ENCODE results near the gene TPGS1.

Gene TPGS1

GRCh38 chr19:566844-567243 is 59.5 kb downstream of the TPGS1 start:
- TF ChIP-seq CTCF (IDR thresholded peaks at IDR 0.05; ENCODE audit: low read depth, low read length, poor library complexity, severe bottlenecking) (no peak), EZH2phosphoT487 (IDR thresholded peaks at IDR 0.05; ENCODE audit: borderline replicate concordance, low read length) (no peak)
- Histone ChIP-seq H3F3A (ENCODE audit: control insufficient read depth, insufficient read depth) (peaks cover 12% of the 10 kb centered on the region), H3K9me3 (ENCODE audit: control insufficient read depth, insufficient read depth, low read length) (no peaks in the 10 kb centered on the region), H4K20me1 (ENCODE audit: control insufficient read depth, insufficient read depth, low read depth, low read length) (no peaks in the 10 kb centered on the region), H3K27ac (ENCODE audit: low read depth, low read length) (no peak overlapping the region), H3K9me2 (replicated peaks; ENCODE audit: control insufficient read depth, low read length) (no peaks in the 10 kb centered on the region), H3K79me2 (ENCODE audit: control insufficient read depth, low read length) (peaks cover 8% of the 10 kb centered on the region), H3K4me2 (ENCODE audit: low read length) (no peak overlapping the region), H3K36me3 (ENCODE audit: control insufficient read depth, low read length) (peaks cover 11% of the 10 kb centered on the region), H3K4me1 (ENCODE audit: control insufficient read depth, low read length) (peaks cover 5% of the 10 kb centered on the region; the same call in 1 of the 2 replicates), H3K27me3 (ENCODE audit: control insufficient read depth, low read length) (no peaks in the 10 kb centered on the region), H3K4me3 (ENCODE audit: low read length) (no peak overlapping the region)

GRCh38 chr19:567296-567900 is 60.1 kb downstream of the TPGS1 start:
- Histone ChIP-seq H3K4me3 (ENCODE audit: low read length) (no peak overlapping the region), H3K79me2 (ENCODE audit: control insufficient read depth, low read length) (peaks cover 8% of the 10 kb centered on the region), H3K27ac (ENCODE audit: low read depth, low read length) (no peak overlapping the region), H3K36me3 (ENCODE audit: control insufficient read depth, low read length) (peaks cover 11% of the 10 kb centered on the region), H3K9me3 (ENCODE audit: control insufficient read depth, insufficient read depth, low read length) (no peaks in the 10 kb centered on the region), H3K4me2 (ENCODE audit: low read length) (no peak overlapping the region), H4K20me1 (ENCODE audit: control insufficient read depth, insufficient read depth, low read depth, low read length) (no peaks in the 10 kb centered on the region), H3K27me3 (ENCODE audit: control insufficient read depth, low read length) (no peaks in the 10 kb centered on the region), H3F3A (ENCODE audit: control insufficient read depth, insufficient read depth) (peaks cover 15% of the 10 kb centered on the region), H3K9me2 (replicated peaks; ENCODE audit: control insufficient read depth, low read length) (no peaks in the 10 kb centered on the region), H3K4me1 (ENCODE audit: control insufficient read depth, low read length) (peaks cover 5% of the 10 kb centered on the region; the same call in 1 of the 2 replicates)
- TF ChIP-seq EZH2phosphoT487 (IDR thresholded peaks at IDR 0.05; ENCODE audit: borderline replicate concordance, low read length) = no peak
- no peak for TF ChIP-seq CTCF (IDR thresholded peaks at IDR 0.05; ENCODE audit: low read depth, low read length, poor library complexity, severe bottlenecking)
